ENCODE measurements around the gene FAH. TPM values are rescaled to one million over a fixed set of nuclear protein-coding genes. Genes with fewer than 3 reads are reported as not detected.

The FAH gene
- total and polyA plus RNA-seq, 9 of the 15 experiments (the other 6 are each of a cell fraction or from before 2014, with no cell fraction given) = 66.8 to 310 (median 103) TPM

DNA sequence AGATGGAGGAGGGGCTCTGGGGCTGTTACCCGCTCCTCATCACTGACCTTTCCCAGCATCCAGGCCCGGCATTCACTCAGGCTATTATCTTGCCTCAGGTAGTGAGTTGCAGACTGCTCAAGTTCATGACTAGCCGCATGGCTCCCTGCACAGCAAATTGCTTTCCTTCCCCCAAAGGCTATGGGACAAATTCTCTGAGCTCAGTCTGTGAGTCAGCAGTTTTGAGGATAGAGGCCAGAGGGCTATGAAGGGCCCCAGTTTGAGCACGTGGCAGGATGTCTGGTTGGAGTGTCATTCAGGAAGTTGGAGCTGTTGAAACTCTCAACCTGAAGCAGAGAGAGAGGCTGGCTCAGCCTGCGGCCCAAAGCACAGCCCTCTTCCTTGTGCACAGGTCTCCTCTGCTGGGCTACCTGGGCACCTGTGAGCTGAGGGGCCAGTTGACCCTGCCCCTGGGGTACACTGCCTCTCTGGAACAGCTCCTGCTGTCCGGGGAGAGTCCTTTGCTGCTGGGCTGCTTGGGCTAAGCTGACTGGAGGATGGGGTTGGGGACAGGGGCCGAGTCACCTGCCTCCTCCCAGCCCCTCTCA is 7.9 kb downstream of the FAH start (continued):
- TF ChIP-seq AFF1 (IDR thresholded peaks at IDR 0.05; ENCODE audit: low read depth in 1 of 2, partially characterized antibody in 2 of 2) (peak in 1 of 2 experiments; percentile 37), ZNF444 (CRISPR knock-in tag; IDR thresholded peaks at IDR 0.05) (no peak), TSC22D4 (tag; IDR thresholded peaks at IDR 0.05) (no peak), ETV5 (CRISPR knock-in tag; IDR thresholded peaks at IDR 0.05; ENCODE audit: low read depth) (peak; percentile 90), CREBBP (IDR thresholded peaks at IDR 0.05; ENCODE audit: low read depth, low read length) (no peak), XRCC4 (IDR thresholded peaks at IDR 0.05; ENCODE audit: extremely low read depth, insufficient read depth, insufficient read length) (no peak), ZBTB7A (IDR thresholded peaks at IDR 0.05; ENCODE audit: borderline replicate concordance, control insufficient read depth, low read depth, low read length) (no peak; the same call in 1 of the 2 replicates), TAF15 (IDR thresholded peaks at IDR 0.05; ENCODE audit: low read depth, low read length) (no peak), ZNF395 (CRISPR knock-in tag; IDR thresholded peaks at IDR 0.05) (peak; percentile 95), MYNN (IDR thresholded peaks at IDR 0.05) (no peak), MYNN (CRISPR knock-in tag; IDR thresholded peaks at IDR 0.05) (no peak), SAFB2 (IDR thresholded peaks at IDR 0.05; ENCODE audit: borderline replicate concordance, low read depth, low read length, severe bottlenecking) (no peak), MXD1 (CRISPR knock-in tag; IDR thresholded peaks at IDR 0.05; ENCODE audit: borderline replicate concordance, poor library complexity, severe bottlenecking) (no peak), HMGXB4 (CRISPR knock-in tag; IDR thresholded peaks at IDR 0.05) (no peak), ZNF507 (tag; conservative IDR thresholded peaks at IDR 0.05) (no peak), XRCC5 (IDR thresholded peaks at IDR 0.05; ENCODE audit: low read depth, low read length) (no peak), TARDBP (IDR thresholded peaks at IDR 0.05) (no peak), CBX3 (IDR thresholded peaks at IDR 0.05; ENCODE audit: borderline replicate concordance in 1 of 2, low read length in 2 of 2) (peak in 1 of 2 experiments; percentile 36; a peak in 1 of 3 replicates)
- TF ChIP-seq, protein P1, sequence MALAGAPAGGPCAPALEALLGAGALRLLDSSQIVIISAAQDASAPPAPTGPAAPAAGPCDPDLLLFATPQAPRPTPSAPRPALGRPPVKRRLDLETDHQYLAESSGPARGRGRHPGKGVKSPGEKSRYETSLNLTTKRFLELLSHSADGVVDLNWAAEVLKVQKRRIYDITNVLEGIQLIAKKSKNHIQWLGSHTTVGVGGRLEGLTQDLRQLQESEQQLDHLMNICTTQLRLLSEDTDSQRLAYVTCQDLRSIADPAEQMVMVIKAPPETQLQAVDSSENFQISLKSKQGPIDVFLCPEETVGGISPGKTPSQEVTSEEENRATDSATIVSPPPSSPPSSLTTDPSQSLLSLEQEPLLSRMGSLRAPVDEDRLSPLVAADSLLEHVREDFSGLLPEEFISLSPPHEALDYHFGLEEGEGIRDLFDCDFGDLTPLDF (CRISPR knock-in tag; IDR thresholded peaks at IDR 0.05) = no peak

All from K562 (cell line).